Measurements from ENCODE around the gene MYBPH.

Gene MYBPH

DNA sequence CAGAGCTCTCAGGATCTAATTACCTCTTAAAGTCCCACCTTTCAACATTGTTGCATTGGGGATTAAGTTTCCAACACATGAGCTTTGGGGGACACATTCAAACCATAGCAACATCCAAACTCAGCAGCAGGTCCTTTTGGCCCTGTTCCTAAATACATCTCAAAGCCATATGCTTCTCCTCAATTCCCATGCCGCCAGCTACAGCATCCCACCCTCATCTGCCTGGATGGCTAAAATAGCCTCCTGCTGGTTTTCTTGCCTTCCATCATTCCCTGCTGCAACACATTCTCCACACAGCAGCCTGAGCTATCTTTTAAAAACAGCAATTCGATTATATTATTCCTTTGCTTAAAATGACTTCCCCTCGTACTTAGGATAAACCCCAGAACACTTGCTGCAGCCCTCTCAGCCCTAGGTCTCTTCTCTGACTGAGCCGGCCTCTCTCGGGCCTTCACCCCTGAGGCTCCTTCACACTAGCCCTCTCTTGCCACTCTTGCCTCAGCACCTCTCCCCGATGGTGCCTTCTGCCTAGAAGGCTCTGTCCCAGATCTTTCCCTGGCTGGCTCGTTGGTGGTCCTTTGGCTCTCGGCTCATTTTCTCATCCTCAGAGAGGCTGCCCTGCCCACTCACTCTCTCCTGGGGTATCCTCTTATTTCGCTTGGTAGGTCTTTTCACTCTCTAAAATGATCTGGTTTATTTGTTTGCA, 16.5 kb downstream of the MYBPH start:
- Histone ChIP-seq H3K27ac (ENCODE audit: low read depth, low read length, poor library complexity, severe bottlenecking) (no peak overlapping the region), H3K9ac (ENCODE audit: low read length) (no peak overlapping the region), H3K4me1 (ENCODE audit: insufficient read depth, low read length, severe bottlenecking) (no peaks in the 10 kb centered on the region), H3K27me3 (ENCODE audit: insufficient read depth, low read length) (no peaks in the 10 kb centered on the region; the same call in 1 of the 2 replicates), H3F3A (ENCODE audit: insufficient read depth, low read length) (no peaks in the 10 kb centered on the region), H3K9me2 (ENCODE audit: low read depth, low read length) (no peaks in the 10 kb centered on the region), H3K9me3 (ENCODE audit: low read length) (no peaks in the 10 kb centered on the region), H3K4me2 (ENCODE audit: low read length) (no peak overlapping the region), H2AFZ (ENCODE audit: low read length) (no peak overlapping the region), H3K4me3 (ENCODE audit: low read depth, low read length, poor library complexity, severe bottlenecking) (no peak overlapping the region), H3K36me3 (ENCODE audit: insufficient read depth, low read length) (no peaks in the 10 kb centered on the region), H4K20me1 (ENCODE audit: insufficient read depth, low read length) (no peaks in the 10 kb centered on the region), H3K79me2 (ENCODE audit: insufficient read depth, low read length) (no peaks in the 10 kb centered on the region)
- TF ChIP-seq EZH2 (IDR thresholded peaks at IDR 0.05; ENCODE audit: borderline replicate concordance, low read length), result no peak
- TF ChIP-seq, protein P1, sequence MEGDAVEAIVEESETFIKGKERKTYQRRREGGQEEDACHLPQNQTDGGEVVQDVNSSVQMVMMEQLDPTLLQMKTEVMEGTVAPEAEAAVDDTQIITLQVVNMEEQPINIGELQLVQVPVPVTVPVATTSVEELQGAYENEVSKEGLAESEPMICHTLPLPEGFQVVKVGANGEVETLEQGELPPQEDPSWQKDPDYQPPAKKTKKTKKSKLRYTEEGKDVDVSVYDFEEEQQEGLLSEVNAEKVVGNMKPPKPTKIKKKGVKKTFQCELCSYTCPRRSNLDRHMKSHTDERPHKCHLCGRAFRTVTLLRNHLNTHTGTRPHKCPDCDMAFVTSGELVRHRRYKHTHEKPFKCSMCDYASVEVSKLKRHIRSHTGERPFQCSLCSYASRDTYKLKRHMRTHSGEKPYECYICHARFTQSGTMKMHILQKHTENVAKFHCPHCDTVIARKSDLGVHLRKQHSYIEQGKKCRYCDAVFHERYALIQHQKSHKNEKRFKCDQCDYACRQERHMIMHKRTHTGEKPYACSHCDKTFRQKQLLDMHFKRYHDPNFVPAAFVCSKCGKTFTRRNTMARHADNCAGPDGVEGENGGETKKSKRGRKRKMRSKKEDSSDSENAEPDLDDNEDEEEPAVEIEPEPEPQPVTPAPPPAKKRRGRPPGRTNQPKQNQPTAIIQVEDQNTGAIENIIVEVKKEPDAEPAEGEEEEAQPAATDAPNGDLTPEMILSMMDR (IDR thresholded peaks at IDR 0.05; ENCODE audit: low read length), result no peak

DNA sequence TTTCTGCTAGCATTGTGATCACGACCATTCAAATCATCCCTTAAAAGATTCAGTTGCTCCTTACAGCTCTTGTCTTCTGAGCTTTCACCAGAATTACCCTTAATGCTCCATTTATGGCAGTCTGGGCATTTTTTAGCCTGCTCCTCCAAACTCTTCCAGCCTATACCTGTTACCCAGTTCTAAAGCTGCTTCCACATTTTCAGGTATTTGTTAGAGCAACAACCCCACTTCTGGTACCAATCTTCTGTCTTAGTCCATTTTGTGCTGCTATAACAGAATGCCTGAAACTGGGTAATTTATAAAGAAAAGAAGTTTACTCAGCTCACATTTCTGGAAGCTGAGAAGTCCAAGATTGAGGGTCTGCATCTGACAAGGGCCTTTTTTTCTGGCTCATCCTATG, 17.2 kb downstream of the MYBPH start:
- H3K9me2 ChIP-seq (ENCODE audit: low read depth, low read length), result no peaks in the 10 kb centered on the region
- H4K20me1 ChIP-seq (ENCODE audit: insufficient read depth, low read length), result no peaks in the 10 kb centered on the region
- no peak overlapping the region for H3K4me2 ChIP-seq (ENCODE audit: low read length)
- no peaks in the 10 kb centered on the region for H3K36me3 ChIP-seq (ENCODE audit: insufficient read depth, low read length)
- H2AFZ ChIP-seq (ENCODE audit: low read length), result no peak overlapping the region
- no peaks in the 10 kb centered on the region for H3F3A ChIP-seq (ENCODE audit: insufficient read depth, low read length)
- no peaks in the 10 kb centered on the region for H3K9me3 ChIP-seq (ENCODE audit: low read length)
- H3K27ac ChIP-seq (ENCODE audit: low read depth, low read length, poor library complexity, severe bottlenecking), result no peak overlapping the region
- no peaks in the 10 kb centered on the region for H3K4me1 ChIP-seq (ENCODE audit: insufficient read depth, low read length, severe bottlenecking)
- H3K79me2 ChIP-seq (ENCODE audit: insufficient read depth, low read length), result no peaks in the 10 kb centered on the region
- no peak overlapping the region for H3K9ac ChIP-seq (ENCODE audit: low read length)
- H3K27me3 ChIP-seq (ENCODE audit: insufficient read depth, low read length), result no peaks in the 10 kb centered on the region; the same call in 1 of the 2 replicates
- H3K4me3 ChIP-seq (ENCODE audit: low read depth, low read length, poor library complexity, severe bottlenecking), result no peak overlapping the region
- no peak for TF ChIP-seq EZH2 (IDR thresholded peaks at IDR 0.05; ENCODE audit: borderline replicate concordance, low read length)
- TF ChIP-seq, protein P1 (IDR thresholded peaks at IDR 0.05; ENCODE audit: low read length), result no peak

DNA sequence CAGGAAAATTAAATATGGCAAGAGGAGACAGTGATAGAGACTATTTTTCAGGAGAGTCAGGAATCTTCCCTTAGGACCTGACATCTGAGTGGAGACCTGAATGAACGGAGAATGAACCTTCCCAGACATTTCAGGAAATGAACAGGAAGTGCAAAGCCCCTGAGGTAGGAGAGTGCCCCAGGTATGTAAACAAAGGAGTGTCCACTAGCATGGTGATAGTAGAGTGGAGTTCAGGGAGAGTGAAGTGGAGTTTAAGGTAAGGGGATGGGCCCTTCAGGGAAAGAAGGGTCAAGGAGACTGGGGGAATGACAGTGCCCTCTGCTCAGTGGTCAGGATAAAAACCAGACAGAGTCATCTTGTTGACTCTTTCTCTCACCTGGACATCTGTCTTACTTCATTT, 19.3 kb downstream of the MYBPH start:
- Histone ChIP-seq H3F3A (ENCODE audit: insufficient read depth, low read length) (no peaks in the 10 kb centered on the region), H4K20me1 (ENCODE audit: insufficient read depth, low read length) (no peaks in the 10 kb centered on the region), H3K4me2 (ENCODE audit: low read length) (no peak overlapping the region), H3K9ac (ENCODE audit: low read length) (no peak overlapping the region), H3K9me3 (ENCODE audit: low read length) (no peaks in the 10 kb centered on the region), H2AFZ (ENCODE audit: low read length) (no peak overlapping the region), H3K27ac (ENCODE audit: low read depth, low read length, poor library complexity, severe bottlenecking) (no peak overlapping the region), H3K79me2 (ENCODE audit: insufficient read depth, low read length) (no peaks in the 10 kb centered on the region), H3K27me3 (ENCODE audit: insufficient read depth, low read length) (no peaks in the 10 kb centered on the region; the same call in 1 of the 2 replicates), H3K4me1 (ENCODE audit: insufficient read depth, low read length, severe bottlenecking) (no peaks in the 10 kb centered on the region), H3K36me3 (ENCODE audit: insufficient read depth, low read length) (no peaks in the 10 kb centered on the region), H3K4me3 (ENCODE audit: low read depth, low read length, poor library complexity, severe bottlenecking) (no peak overlapping the region), H3K9me2 (ENCODE audit: low read depth, low read length) (no peaks in the 10 kb centered on the region)
- TF ChIP-seq, protein P1 (IDR thresholded peaks at IDR 0.05; ENCODE audit: low read length), result no peak
- no peak for TF ChIP-seq EZH2 (IDR thresholded peaks at IDR 0.05; ENCODE audit: borderline replicate concordance, low read length)

Data from OCI-LY1 (cell line).